ENCODE results near the gene PCDHGA3.
"Not testable (repeated sequence)": the region's sequence is repeated elsewhere in the genome, so short reads cannot be mapped to it uniquely, and the experiment has no call there.

The PCDHGA3 gene

DNA sequence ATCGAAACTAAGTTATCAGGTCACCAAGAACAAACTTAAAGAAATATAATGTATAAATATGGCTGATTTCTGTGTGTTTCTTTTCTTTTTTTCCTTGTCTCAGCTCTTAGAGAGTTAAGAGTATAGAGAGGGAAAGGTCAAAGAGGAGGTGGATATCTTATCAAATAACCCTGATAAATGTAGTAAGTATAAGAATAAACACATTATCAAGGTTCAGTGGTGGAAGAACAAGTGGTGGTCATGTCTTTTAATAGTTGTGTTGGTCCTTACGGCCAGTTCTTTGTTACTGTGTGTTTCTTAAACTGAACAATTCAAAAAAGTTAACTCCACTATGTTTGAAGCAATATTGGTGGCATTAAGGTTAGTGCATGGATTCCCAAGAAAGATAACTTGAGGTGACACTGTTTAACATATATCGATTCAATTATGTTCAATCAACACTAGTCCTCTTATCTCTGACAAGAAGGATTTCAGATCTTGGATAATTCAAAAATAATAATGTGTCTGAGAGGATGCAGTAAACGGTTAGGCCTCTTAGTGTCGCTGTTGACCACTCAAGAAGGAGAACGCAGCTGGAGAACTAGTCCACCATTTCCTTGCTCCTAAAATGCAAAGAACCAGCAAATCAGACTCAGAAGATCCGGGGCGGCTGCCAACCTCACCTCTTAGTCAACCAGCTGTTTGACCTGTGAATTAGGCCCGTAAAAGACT lies at the start of gene PCDHGA3:
Gene PCDHGA3 (plus strand): TSS at position 588 of the 711 bp plus-strand sequence. CDS start 205 bp downstream, outside the sequence.
- peak within 1 kb of the TSS; percentile 34 for H3K4me3 ChIP-seq (ENCODE audit: low read depth, low read length)

DNA sequence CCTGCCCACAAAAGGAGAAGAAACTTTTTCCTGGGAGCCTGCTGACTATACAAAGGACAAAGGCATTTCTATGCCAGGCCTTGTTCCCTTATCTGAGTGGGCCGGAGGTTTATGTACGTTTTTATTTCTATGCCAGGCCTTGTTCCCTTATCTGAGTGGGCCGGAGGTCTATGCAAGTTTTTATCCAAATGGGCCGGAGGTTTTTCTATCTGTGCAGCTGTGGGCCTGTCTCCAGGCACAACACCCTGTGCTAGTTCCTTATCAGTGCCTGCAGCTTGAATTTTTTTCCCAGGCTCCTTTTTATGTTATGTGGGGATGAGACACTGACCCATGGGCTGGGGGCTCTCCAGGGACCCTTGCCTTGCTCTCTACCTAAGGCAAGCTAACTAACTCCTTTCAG lies 45.3 kb upstream of the PCDHGA3 start:
- H3K4me3 ChIP-seq (ENCODE audit: low read depth, low read length): no peak overlapping the region

DNA sequence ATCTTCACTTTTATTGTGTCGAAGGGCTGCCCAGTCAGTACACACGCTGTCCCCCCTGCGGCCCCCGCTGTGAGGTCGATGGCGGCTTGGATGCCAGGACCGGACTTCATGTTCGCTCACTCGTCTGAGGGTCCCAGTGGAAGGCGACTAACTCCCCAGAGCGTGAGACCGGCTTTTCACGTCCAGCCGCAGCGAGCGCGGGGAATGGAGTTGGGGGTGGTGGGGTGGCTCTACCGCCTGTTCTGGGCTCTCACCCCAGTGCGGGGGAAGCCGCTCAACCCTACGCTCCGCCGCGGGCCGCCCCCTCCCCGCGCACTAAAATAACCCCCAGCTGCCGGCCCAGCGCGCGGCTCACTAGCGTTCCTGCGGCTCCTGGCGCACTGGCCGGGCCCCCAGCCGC lies 39.9 kb upstream of the PCDHGA3 start, which contains the start of gene SLC25A2:
Gene SLC25A2 (minus strand): TSS at position 294 of the 400 bp plus-strand sequence. CDS start 184 bp downstream, at position 110.
- H3K4me3 ChIP-seq (ENCODE audit: low read depth, low read length): no peak within 1 kb of the TSS

DNA sequence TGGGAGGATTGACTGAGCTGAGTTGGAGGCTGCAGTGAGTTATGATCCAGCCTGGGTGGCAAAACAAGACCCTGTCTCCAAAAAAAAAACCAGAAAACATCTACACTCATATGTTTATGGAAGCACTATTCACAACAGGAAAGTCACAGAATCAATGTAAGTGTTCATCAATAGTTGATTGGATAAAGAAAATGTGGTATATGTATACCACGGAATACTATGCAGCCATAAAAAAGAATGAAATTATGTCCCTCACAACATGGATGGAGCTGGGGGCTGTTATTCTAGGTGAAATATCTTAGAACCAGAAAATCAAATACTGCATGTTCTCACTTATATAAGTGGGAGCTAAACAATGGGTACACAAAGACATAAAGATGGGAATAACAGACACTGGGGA lies 37.0 kb upstream of the PCDHGA3 start:
- H3K4me3 ChIP-seq (ENCODE audit: low read depth, low read length): no peak overlapping the region

DNA sequence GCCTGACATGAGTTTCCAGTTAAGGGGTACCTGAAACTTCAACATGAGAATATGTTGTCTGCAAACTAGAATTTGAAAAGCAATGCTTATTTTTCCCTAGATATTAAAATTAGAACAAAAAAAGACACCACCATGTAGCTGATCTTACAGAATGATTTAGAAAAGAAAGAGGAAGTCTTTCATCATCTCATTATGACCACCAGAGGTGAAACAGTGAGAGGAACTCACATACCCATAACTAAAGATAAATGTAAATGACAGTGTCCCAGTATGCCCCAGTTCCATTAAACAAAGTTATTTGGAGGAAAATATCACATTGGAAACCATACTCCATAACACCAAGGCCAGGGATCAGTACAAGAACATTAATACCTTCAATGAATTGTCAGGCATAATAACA lies 29.9 kb upstream of the PCDHGA3 start:
- H3K4me3 ChIP-seq (ENCODE audit: low read depth, low read length): no peak overlapping the region

DNA sequence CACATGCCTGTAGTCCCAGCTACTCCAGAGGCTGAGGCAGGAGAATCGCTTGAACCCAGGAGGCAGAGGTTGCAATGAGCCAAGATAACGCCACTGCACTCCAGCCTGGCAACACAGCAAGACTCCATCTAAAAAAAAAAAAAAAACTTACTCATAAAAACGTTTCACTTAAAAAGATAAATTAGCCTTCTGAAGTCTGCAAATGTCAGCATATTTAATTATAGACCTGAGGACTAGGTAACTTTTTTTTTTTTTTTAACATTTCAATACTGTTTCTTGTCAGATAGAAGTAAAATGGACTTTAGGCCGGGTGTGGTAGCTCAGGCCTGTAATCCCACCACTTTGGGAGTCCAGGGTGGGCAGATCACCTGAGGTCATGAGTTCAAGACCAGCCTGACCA lies 26.7 kb upstream of the PCDHGA3 start:
- H3K4me3 ChIP-seq (ENCODE audit: low read depth, low read length): not testable (repeated sequence)

DNA sequence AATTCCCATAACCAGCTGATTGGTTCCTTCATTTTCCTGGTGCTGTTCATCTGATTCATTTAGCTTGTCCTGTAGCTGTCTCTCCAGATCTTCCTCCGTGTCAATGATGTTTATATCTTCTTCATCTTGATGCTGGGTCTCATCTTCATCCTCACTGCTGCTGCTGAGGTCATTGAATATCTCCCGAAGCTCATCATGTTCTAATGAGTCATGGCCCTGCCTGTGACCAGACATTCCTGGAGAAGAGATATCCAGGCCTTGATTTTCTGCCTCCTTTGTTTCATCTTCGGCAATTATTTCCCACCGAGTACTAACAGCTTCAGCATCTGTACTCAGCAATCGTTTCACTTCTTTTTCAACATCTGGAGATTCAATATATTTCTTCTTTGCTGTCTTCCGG lies 24.4 kb upstream of the PCDHGA3 start:
- H3K4me3 ChIP-seq (ENCODE audit: low read depth, low read length): no peak overlapping the region

DNA sequence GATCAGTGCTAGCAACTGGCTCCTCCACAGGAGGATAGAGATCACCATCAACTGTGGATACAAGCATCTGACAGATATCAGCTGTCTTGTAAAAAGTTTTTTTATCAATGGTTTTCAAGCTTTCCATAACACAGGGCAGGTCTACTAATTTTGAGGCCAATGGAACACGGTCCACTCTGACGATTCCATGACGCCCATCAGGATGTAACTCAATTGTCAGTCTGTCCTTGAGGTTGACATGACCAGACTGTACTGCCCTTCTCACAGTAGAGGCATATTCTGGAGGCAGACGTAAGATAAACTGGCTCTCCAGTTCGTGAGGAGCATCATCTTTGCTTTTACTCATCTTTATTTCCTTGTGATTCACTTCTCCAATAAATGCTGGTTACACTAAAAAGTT lies 23.9 kb upstream of the PCDHGA3 start:
- peak overlapping the region; percentile 95 for H3K4me3 ChIP-seq (ENCODE audit: low read depth, low read length)

DNA sequence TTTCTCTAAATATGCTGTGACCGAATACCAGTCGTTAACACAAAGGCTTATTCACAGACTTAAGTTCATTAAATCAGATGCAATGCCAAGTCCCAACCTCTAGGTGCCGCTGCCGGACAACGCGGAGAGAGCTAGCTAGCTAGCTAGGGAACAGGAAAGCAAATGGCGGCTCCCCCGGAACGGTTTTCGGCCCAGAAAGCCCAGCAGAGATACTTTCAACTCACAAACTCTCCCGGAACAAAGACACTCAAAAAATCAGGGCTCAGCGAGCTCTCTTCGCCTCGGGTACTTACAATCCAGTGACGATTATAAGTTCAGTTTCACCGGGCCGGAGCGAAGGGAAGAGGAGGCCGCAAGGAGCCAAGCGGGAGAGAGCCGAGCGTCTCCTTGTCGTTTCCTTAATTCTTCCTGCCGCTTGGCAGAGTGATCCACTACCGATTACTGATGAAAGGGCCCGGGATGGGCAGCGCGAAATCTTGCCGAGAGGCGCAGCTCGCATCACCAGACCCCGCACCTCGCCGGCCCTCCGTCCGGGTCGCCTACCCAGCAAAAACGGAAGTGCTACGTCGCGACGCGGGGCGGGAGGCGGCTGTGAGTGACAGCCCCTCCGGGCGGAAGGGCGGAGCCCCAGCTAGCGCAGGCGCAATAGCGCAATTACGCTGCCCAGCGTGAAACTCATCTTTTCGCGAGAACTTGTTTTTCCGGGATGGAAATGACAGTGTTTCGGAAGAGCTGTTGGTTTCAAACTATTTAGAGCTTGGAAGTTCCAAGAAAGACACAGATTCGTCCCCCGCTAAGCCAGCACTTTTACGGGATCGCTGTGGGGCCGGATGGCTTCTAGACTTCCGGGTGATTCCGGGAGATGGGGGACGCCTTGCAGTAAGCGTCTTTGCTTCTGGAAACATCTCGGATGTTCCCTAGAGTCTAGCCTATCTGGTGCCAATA lies 23.1 kb upstream of the PCDHGA3 start, which contains the start of gene TAF7:
Gene TAF7 (minus strand): TSS at position 560 of the 945 bp plus-strand sequence. CDS start 740 bp downstream, outside the sequence.
- peak within 1 kb of the TSS; percentile 95 for H3K4me3 ChIP-seq (ENCODE audit: low read depth, low read length)

DNA sequence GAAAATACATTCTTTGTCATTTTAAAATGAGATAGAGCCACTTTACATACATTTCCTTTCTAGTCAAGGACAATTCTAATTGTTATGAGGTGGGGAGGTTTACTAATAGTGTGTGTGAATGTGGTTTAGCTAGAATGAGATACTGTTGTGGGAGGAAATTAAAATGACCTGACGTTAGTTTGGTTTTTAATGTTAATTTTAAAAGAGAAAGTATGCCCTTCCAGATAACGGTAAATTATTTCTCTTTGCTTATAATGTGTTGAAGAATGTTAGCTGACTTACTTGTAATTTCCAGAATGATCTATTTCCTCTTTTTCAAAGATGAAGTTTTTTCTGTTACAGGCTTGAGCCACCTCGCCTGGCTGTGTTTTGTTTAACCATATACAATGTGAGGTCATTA lies 21.4 kb upstream of the PCDHGA3 start:
- no peak overlapping the region for H3K4me3 ChIP-seq (ENCODE audit: low read depth, low read length)

DNA sequence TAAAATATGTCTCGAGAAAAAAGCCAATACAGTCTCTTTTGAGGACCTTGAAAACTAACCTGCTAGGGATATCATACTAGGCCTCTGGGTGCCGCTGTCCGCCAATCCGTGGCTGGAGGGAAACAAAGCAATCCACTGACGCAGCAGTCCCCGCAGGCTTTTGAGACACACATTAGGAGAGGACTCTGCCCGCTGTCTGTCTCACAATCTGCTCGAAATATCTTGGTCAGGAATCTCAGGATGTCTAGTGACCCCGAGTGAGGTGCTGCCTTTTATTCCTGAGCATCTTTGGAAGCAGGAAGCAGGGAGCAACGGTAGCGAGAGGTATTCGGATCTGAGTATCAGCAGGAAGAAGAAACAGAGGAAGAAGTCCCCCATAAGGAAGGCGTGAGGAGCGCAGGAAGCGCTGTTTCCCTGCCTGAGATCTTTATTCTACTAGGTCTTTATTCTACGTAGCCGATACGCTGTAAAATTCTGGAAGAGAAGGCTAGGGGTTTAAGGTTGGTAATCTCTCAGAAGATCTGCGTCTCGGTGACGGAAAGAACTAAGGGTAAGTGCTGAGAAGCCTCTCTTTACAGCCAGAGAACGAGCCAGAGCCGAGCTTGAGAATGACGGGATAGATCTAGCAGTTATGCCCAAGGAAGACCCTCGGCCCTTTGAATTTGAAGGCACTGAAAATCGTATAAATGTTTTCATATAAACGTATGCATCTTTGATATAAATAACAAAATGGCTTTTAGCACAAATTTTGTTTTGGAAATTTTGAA lies 17.4 kb upstream of the PCDHGA3 start:
- H3K4me3 ChIP-seq (ENCODE audit: low read depth, low read length): peak overlapping the region; percentile 54

DNA sequence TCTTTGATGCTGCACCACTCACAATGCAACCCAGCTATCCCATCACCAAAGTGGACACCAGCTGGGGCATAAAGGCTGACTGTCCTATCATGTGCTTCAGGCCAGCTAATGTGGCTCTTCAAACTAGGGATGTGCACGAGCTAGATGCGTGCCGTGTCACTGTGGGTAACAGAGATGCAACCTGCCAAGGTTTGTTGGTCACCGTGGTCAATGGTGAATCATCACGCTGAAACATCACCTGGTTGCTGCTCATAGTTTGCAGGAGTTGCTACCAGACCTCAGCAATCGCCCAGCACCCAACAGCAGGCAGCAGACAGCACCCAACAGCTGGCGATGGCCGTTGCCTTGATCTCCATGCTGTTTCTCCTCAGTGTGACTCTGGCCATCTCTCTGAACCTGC lies 15.4 kb upstream of the PCDHGA3 start:
- no peak overlapping the region for H3K4me3 ChIP-seq (ENCODE audit: low read depth, low read length)

DNA sequence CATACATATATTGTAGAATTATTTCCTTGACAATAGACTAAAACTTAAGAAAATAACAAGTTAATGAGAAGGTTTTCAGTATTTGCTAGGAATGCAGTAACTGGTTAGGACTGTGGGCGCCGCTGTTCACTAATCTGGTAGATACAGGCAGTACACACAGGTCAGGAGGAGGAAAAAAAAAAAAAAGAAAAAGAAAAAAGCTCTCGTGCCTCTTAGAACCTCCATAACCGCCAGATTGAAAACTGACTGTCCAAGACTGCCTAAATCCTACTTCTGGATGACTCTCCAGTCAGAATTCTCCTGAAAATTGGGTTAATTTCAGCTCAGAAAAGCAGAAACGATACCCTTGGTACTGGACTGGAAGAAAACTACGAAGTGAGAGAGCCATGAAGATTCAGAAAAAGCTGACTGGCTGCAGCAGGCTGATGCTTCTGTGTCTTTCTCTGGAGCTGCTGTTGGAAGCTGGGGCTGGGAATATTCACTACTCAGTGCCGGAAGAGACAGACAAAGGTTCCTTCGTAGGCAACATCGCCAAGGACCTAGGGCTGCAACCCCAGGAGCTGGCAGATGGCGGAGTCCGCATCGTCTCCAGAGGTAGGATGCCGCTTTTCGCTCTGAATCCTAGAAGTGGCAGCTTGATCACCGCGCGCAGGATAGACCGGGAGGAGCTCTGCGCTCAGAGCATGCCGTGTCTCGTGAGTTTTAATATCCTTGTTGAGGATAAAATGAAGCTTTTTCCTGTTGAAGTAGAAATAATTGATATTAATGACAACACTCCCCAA lies 13.1 kb upstream of the PCDHGA3 start, which contains the start of gene PCDHGA1:
Gene PCDHGA1 (plus strand): TSS at position 216 of the 782 bp plus-strand sequence.
- no peak within 1 kb of the TSS for H3K4me3 ChIP-seq (ENCODE audit: low read depth, low read length)

DNA sequence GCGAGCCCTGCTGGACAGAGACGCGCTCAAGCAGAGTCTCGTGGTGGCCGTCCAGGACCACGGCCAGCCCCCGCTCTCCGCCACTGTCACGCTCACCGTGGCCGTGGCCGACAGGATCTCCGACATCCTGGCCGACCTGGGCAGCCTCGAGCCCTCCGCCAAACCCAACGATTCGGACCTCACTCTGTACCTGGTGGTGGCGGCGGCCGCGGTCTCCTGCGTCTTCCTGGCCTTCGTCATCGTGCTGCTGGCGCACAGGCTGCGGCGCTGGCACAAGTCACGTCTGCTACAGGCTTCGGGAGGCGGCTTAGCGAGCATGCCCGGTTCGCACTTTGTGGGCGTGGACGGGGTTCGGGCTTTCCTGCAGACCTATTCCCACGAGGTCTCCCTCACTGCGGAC lies 11.1 kb upstream of the PCDHGA3 start:
- not testable (repeated sequence) for H3K4me3 ChIP-seq (ENCODE audit: low read depth, low read length)

DNA sequence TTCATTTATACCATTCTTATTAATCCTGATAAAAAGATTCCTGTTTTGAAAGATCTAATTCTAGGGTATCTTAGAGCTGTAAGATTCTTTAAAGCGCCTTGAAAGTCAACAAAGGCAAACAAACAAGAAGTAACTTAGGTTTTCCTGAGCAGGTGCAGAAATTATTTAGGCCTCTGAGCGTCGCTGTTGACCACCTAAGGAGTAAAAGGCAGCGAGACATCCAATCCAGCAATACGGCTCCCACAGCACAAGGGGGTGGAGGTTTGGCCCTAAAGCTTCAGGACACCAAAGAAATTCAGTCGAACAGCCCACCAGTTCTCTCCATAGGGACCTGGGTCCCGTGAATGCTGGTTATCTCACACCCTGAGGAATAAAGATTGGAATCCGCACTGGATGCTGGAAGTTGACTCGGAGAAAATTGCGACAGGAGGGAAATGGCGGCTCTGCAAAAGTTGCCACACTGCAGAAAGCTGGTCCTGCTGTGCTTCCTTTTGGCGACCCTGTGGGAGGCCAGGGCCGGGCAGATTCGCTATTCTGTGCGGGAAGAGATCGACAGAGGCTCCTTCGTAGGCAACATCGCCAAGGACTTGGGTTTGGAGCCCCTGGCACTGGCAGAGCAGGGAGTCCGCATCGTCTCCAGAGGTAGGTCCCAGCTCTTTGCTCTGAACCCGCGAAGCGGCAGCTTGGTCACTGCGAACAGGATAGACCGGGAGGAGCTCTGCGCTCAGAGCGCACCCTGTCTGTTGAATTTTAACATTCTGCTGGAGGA lies 4.9 kb upstream of the PCDHGA3 start, which contains the start of gene PCDHGA2:
Gene PCDHGA2 (plus strand): TSS at position 223 of the 769 bp plus-strand sequence.
- no peak within 1 kb of the TSS for H3K4me3 ChIP-seq (ENCODE audit: low read depth, low read length)

DNA sequence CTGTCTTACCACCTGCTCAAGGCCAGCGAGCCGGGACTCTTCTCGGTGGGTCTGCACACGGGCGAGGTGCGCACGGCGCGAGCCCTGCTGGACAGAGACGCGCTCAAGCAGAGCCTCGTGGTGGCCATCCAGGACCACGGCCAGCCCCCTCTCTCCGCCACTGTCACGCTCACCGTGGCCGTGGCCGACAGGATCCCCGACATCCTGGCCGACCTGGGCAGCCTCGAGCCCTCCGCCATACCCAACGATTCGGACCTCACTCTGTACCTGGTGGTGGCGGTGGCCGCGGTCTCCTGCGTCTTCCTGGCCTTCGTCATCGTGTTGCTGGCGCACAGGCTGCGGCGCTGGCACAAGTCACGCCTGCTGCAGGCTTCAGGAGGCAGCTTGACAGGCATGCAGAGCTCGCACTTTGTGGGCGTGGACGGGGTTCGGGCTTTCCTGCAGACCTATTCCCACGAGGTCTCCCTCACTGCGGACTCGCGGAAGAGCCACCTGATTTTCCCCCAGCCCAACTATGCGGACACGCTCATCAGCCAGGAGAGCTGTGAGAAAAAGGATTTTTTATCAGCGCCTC lies 2.8 kb upstream of the PCDHGA3 start:
- not testable (repeated sequence) for H3K4me3 ChIP-seq (ENCODE audit: low read depth, low read length)

DNA sequence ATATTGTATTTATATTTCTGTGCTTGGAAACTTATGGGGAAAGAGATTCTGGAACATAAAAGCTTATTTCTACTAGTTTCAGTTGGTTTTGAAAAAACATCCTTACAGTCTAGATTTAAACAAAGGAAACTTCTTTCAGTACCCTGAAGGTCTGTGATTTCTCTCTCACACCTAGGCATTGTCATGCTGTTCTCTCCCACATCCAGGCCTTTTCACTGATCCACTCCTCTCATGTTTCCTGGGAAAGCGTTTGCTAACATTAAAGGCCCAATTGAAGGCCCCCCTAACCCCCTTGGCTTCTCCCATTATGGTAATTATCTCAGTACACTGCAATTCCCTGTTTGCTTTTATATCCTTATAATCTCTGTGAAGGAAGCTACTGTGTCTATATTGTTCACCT lies 856 bp upstream of the PCDHGA3 start:
- no peak overlapping the region for H3K4me3 ChIP-seq (ENCODE audit: low read depth, low read length)

DNA sequence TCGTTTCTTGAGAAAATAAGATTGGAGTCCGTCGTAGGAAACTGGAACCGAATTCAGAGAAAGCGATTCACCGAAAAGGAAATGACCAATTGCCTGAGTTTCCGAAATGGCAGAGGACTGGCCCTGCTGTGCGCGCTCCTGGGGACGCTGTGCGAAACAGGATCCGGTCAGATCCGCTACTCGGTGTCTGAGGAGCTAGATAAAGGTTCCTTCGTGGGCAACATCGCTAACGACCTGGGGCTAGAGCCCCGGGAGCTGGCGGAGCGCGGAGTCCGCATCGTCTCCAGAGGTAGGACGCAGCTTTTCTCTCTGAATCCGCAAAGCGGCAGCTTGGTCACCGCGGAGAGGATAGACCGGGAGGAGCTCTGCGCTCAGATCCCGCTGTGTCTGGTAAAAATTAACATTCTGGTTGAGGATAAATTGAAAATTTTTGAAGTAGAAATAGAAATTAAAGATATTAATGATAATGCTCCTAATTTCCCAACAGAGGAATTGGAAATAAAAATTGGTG lies 379 bp downstream of the PCDHGA3 start:
- peak overlapping the region; percentile 34 for H3K4me3 ChIP-seq (ENCODE audit: low read depth, low read length)

DNA sequence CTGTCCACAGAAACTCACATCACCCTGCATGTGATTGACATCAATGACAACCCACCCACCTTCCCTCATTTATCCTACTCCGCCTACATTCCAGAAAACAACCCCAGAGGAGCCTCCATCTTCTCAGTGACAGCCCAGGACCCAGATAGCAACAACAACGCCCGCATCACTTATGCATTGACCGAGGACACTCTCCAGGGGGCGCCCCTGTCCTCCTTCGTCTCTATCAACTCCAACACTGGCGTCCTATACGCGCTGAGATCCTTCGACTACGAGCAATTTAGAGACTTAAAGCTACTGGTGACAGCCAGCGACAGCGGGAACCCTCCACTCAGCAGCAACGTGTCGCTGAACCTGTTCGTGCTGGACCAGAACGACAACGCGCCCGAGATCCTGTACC lies 1.7 kb downstream of the PCDHGA3 start:
- no peak overlapping the region for H3K4me3 ChIP-seq (ENCODE audit: low read depth, low read length)
